SK-N-SH (cell line): ENCODE data around the gene STAT2.
"Not testable (repeated sequence)": the region's sequence is repeated elsewhere in the genome, so short reads cannot be mapped to it uniquely, and the experiment has no call there.

ENCODE experiments used
- CTCF ChIP-seq: fragments of 200-600 bp; sonication (generic); IDR thresholded peaks from 2 replicates; pipeline ENCODE4 v1.6.1; 2017; ENCODE audit warnings: antibody characterized with exemption, mild to moderate bottlenecking, moderate library complexity
- JUND ChIP-seq: IDR thresholded peaks from 2 replicates; pipeline ENCODE4 v1.4.0; 2012
- RAD21 ChIP-seq: IDR thresholded peaks from 2 replicates; pipeline ENCODE4 v1.6.1; 2012; ENCODE audit warnings: mild to moderate bottlenecking, low read length
- YY1 ChIP-seq: IDR thresholded peaks from 2 replicates; pipeline ENCODE4 v1.4.0; 2012; ENCODE audit warnings: low read depth, mild to moderate bottlenecking

- not testable (repeated sequence) for TF ChIP-seq CTCF, JUND, RAD21, YY1
These were observed 24.4 kb downstream of the STAT2 start for GRCh38 chr12:56335527-56335926.
